ENCODE measurements around the gene PPP2R2B. TPM values are rescaled to one million over a fixed set of nuclear protein-coding genes. Genes with fewer than 3 reads are reported as not detected.

The PPP2R2B gene
- total RNA-seq, 2 donors from 2014 or later = 0.35 to 0.93 TPM

DNA sequence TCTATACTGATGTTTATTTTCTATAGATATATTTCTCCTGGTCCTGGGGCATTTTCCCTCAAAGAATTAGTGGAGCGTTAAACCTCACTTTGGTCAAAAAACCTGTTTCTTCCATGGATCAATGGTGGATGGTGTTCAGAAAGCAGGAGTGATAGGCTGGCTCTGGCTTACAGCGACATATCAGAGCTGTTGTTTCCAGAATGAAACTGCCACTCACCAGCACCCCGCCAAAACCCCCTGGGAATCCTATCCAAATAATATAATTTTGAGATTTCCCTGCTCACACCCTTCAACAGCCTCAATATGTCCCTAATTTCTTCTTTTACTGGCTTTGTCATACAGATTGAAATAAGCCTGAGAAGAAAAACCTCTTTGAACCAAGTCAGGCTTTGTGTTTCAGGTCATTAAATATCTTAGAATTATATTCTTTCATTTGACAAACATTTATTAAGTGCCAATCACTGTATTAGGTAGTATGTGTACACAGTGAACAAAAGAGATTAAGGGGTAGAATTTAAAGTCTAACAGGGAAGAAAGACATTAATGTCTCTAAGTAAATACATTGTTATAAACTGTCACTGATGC lies 218.1 kb downstream of the PPP2R2B start:
- Histone ChIP-seq H3K9me3 (no peaks in the 10 kb centered on the region), H3K4me1 (no peaks in the 10 kb centered on the region), H3K27ac (no peak overlapping the region), H3K4me3 (no peak overlapping the region), H3K27me3 (no peaks in the 10 kb centered on the region), H3K9ac (ENCODE audit: low read depth in 2 of 2, low read length in 2 of 2) (no peak overlapping the region), H3K36me3 (no peaks in the 10 kb centered on the region)
- intact Hi-C loops (cut with DNase I) = loop anchor here (5.0 kb wide), 1 partner anchor 307 kb away; no protein-coding TSS in a partner anchor
- TF ChIP-seq CTCF (IDR thresholded peaks at IDR 0.05) = no peak
- no peak for DNase-seq

DNA sequence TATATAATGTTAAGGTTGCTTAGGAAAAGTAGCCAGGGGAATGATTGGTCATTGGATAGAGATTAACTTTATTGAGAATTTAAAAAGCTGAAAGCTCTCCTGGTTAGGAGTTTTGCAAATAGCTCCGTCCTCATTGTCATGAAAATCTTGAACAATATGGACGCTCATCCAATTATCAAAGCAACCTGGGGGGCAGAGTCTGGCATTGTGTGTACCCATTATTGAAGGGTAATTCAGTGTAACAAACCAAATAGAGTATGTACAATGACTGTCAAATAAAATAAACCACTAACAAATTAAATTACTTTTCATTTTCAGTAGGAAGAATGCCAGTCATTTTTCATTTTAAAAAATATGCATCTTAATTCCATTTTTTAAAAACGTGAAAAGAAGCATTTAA lies 218.6 kb downstream of the PPP2R2B start:
- Histone ChIP-seq H3K27me3 (no peaks in the 10 kb centered on the region), H3K27ac (no peak overlapping the region), H3K9ac (ENCODE audit: low read depth in 2 of 2, low read length in 2 of 2) (no peak overlapping the region), H3K4me1 (no peaks in the 10 kb centered on the region), H3K36me3 (no peaks in the 10 kb centered on the region), H3K4me3 (no peak overlapping the region), H3K9me3 (no peaks in the 10 kb centered on the region)
- no peak for TF ChIP-seq CTCF (IDR thresholded peaks at IDR 0.05)
- no peak for DNase-seq
- intact Hi-C loops (cut with DNase I) = loop anchor here (5.0 kb wide), 1 partner anchor 307 kb away; no protein-coding TSS in a partner anchor

GRCh38 chr5:146656703-146657102 lies 221.9 kb downstream of the PPP2R2B start:
- H3K9ac ChIP-seq (ENCODE audit: low read depth in 2 of 2, low read length in 2 of 2) = no peak overlapping the region
- H3K4me3 ChIP-seq = no peak overlapping the region
- no peak for TF ChIP-seq CTCF (IDR thresholded peaks at IDR 0.05)
- H3K27ac ChIP-seq = no peak overlapping the region
- H3K27me3 ChIP-seq = no peaks in the 10 kb centered on the region
- no peaks in the 10 kb centered on the region for H3K9me3 ChIP-seq
- H3K4me1 ChIP-seq = no peaks in the 10 kb centered on the region
- DNase-seq = no peak
- intact Hi-C loops (cut with DNase I) = no loop called here
- H3K36me3 ChIP-seq = no peaks in the 10 kb centered on the region

DNA sequence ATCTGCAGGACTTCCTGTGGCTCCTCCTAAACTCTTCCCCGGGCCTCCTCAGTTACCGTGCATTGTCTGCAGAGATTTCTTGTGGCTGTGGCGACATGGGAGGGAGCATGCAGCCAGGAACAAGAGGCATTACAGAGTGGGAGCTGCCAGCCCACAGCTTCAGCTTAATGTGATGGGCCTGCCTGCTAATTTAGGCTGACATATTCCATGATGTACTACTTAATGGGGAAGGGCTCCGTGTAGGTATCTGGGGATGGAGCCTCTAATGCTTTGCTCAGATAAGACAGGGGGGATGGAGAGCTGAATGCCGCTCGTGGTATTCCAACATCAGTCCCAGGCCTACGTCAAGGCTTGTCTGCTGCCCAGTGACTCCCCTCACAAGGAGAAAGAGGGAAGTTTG lies 225.0 kb downstream of the PPP2R2B start:
- H3K9me3 ChIP-seq = no peaks in the 10 kb centered on the region
- no peak for TF ChIP-seq CTCF (IDR thresholded peaks at IDR 0.05)

DNA sequence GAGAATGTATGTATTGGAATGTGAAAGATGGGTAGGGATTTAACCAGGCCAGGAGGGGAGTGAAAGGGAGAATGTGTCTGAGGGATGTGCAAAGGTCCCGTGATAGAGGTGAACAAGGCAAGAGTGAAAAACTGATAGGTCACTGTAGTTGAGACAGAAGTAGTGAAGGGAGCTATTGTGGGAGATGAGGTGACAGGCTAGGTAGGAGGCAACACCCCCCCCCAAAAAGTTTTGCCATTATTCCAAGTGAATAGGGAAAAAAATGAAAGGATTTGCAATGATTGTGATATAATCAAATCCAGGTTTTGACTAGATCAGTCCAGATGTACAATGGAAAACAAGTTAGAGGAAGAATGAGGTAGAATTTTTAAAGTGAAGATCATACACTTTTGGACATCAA lies 226.0 kb downstream of the PPP2R2B start:
- no peaks in the 10 kb centered on the region for H3K27me3 ChIP-seq
- no peaks in the 10 kb centered on the region for H3K36me3 ChIP-seq
- DNase-seq = no peak
- no peaks in the 10 kb centered on the region for H3K4me1 ChIP-seq
- H3K4me3 ChIP-seq = no peak overlapping the region
- H3K9me3 ChIP-seq = no peaks in the 10 kb centered on the region
- no peak overlapping the region for H3K9ac ChIP-seq (ENCODE audit: low read depth in 2 of 2, low read length in 2 of 2)
- H3K27ac ChIP-seq = no peak overlapping the region
- TF ChIP-seq CTCF (IDR thresholded peaks at IDR 0.05) = no peak
- intact Hi-C loops (cut with DNase I) = no loop called here

More for the DNA sequence above, 225.0 kb downstream of the PPP2R2B start:
- Histone ChIP-seq H3K9ac (ENCODE audit: low read depth in 2 of 2, low read length in 2 of 2) (no peak overlapping the region), H3K36me3 (no peaks in the 10 kb centered on the region), H3K4me1 (no peaks in the 10 kb centered on the region), H3K27me3 (no peaks in the 10 kb centered on the region), H3K27ac (no peak overlapping the region), H3K4me3 (no peak overlapping the region)
- DNase-seq = no peak
- intact Hi-C loops (cut with DNase I) = no loop called here

All from colonic mucosa (tissue), 4 donors.